RWPE1 (cell line): ENCODE results near the gene DSCAML1.

Source experiments
- CTCF ChIA-PET: fragments of 350-600 bp; sonication (Branson Sonifier 250); formaldehyde crosslinking; extraction: SDS; loops from one replicate; lab custom pipeline; 2021; lab: Yijun Ruan, JAX
- POLR2A ChIA-PET: fragments of 400-600 bp; formaldehyde crosslinking; extraction: SDS; loops from one replicate; lab custom pipeline; 2020; ENCODE audit warnings: antibody characterized with exemption; ENCODE audit not compliant: low non-redundant PET; lab: Yijun Ruan, JAX
- DNase-seq: peaks from one replicate; pipeline ENCODE4 v3.0.0; 2012; ENCODE audit warnings: low spot score
- H3K27ac ChIP-seq: fragments of 450-650 bp; 2 replicates; pipeline ENCODE4 v1.5.1; 2017
- TF ChIP-seq, protein P1 (sequence below): fragments of 450-650 bp; conservative IDR thresholded peaks from 2 replicates; pipeline ENCODE4 v1.5.1; 2017; ENCODE audit warnings: low read depth, mild to moderate bottlenecking

DSCAML1 gene

DNA sequence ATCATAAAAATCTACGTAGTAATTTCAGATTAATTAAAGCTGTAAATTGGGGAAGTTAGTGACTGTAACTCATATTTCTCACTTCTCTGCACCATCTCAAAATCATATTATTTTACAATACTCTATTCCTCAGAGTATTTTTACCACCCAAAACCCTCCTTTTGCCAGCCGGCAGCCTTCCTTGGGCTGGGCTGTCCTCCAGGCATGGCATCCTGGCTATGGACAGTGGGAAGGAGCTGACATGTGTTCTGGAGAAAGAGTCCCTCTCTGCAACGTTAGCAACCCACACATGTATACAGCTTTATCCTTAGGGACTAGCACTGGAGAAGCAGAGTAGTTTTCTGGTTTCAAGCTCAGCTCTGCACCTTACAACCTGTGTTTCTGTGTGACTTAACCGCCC is 86.8 kb downstream of the DSCAML1 start:
- POLR2A ChIA-PET, result no interaction called here
- TF ChIP-seq, protein P1, sequence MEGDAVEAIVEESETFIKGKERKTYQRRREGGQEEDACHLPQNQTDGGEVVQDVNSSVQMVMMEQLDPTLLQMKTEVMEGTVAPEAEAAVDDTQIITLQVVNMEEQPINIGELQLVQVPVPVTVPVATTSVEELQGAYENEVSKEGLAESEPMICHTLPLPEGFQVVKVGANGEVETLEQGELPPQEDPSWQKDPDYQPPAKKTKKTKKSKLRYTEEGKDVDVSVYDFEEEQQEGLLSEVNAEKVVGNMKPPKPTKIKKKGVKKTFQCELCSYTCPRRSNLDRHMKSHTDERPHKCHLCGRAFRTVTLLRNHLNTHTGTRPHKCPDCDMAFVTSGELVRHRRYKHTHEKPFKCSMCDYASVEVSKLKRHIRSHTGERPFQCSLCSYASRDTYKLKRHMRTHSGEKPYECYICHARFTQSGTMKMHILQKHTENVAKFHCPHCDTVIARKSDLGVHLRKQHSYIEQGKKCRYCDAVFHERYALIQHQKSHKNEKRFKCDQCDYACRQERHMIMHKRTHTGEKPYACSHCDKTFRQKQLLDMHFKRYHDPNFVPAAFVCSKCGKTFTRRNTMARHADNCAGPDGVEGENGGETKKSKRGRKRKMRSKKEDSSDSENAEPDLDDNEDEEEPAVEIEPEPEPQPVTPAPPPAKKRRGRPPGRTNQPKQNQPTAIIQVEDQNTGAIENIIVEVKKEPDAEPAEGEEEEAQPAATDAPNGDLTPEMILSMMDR, result no peak
- CTCF ChIA-PET, result interaction anchor here (0.6 kb wide), 1 partner anchor 21 kb away, joined by 3 read pairs; no protein-coding TSS in a partner anchor
- no peak for DNase-seq
- no peak overlapping the region for H3K27ac ChIP-seq

DNA sequence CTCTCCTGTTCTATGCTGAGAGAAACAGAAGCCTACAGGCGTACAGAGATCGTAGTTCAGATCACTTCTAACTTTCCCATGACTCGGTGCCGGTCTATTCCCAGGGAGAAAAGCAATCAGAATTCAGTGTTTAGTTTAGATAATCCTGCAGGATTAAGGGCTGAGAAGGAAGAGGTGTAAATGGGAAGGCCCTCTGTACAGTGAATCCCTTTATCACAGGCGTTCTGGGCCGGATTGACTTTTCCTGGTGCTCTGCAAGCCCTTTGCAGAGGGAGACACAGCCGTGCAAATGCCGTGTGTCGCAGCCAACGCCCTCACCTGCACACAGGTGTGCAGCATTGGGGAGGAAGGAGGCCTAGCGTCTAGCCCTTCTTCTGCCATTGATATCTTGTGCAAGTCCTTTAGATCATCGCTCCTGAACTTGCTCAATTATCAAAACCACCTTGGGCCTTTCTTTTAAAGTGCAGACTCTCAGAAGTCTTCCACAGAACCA is 90.6 kb downstream of the DSCAML1 start:
- CTCF ChIA-PET, result no interaction called here
- TF ChIP-seq, protein P1, result no peak
- POLR2A ChIA-PET, result no interaction called here
- H3K27ac ChIP-seq, result no peak overlapping the region
- DNase-seq, result no peak

GRCh38 chr11:117705866-117706265 is 91.2 kb downstream of the DSCAML1 start:
- TF ChIP-seq, protein P1, result no peak
- no peak overlapping the region for H3K27ac ChIP-seq
- DNase-seq, result no peak
- POLR2A ChIA-PET, result no interaction called here
- CTCF ChIA-PET, result no interaction called here

- TF ChIP-seq, protein P1, result no peak
- no peak overlapping the region for H3K27ac ChIP-seq
- POLR2A ChIA-PET, result no interaction called here
- CTCF ChIA-PET, result interaction anchor here (0.8 kb wide), 1 partner anchor 27 kb away, joined by 3 read pairs; no protein-coding TSS in a partner anchor
- no peak for DNase-seq
Observed at GRCh38 chr11:117704395-117705100, 92.5 kb downstream of the DSCAML1 start.

DNA sequence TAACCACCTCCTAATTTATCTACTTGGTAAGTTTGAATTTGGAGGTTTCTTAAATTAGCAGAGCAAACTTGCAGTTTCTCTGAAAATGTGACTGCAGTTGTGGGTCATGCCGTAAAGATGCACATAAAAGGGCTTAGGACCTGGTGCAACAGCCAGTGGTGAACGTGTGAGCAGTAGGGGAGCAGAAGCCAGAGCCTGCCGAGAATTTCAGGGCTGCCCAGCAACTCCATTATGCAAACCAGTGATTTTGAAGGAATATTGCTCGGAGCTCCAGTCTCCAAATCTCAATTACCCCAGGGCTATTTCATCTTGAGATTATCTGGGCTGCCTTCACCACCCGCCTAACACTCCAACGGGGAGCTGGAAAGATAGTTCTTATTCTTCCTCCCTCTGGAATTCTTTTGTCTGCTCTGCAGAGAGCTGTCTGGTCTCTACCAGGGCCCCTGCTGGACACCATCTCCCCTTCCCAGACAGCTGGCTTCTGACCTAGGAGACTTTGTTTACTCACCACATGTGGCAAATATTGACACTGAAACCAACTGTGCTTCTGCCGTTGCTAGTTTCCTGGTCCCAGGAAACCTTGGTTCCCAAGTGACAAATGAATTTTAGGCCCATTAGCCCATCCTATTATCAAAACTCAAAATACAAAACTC is 93.9 kb downstream of the DSCAML1 start:
- H3K27ac ChIP-seq, result no peak overlapping the region
- CTCF ChIA-PET, result no interaction called here
- POLR2A ChIA-PET, result no interaction called here
- DNase-seq, result no peak
- TF ChIP-seq, protein P1, result no peak

GRCh38 chr11:117701781-117702180 is 95.2 kb downstream of the DSCAML1 start:
- ChIA-PET CTCF (no interaction called here), POLR2A (no interaction called here)
- no peak for DNase-seq
- TF ChIP-seq, protein P1, result no peak
- H3K27ac ChIP-seq, result no peak overlapping the region
